Activated CD4-positive, alpha-beta memory T cell treated with anti-CD3 and anti-CD28 coated beads, Interleukin-2, amount 10 ng/mL, durations not matched to agents 7 days and 5 days (primary cell): Measurements from ENCODE around the gene TIMM23. TPM values are rescaled to one million over a fixed set of nuclear protein-coding genes. Genes with fewer than 3 reads are reported as not detected.
"Not testable (repeated sequence)": the region's sequence is repeated elsewhere in the genome, so short reads cannot be mapped to it uniquely, and the experiment has no call there.

Experiments used
- CTCF ChIA-PET: fragments of 350-600 bp; sonication (Branson Sonifier 250); formaldehyde crosslinking; loops from one replicate; lab custom pipeline; 2021; ENCODE audit warnings: antibody characterized with exemption, inconsistent platforms; lab: Charles Lee
- POLR2A ChIA-PET: fragments of 350-600 bp; sonication (Branson Sonifier 250); formaldehyde crosslinking; loops from one replicate; lab custom pipeline; 2021; ENCODE audit warnings: antibody characterized with exemption; lab: Charles Lee
- DNase-seq: peaks from one replicate; pipeline ENCODE4 v3.0.0-alpha.2; 2020
- H3K27ac Mint-ChIP-seq: one replicate; pipeline ENCODE4 v1.8.0; 2021; ENCODE audit warnings: mild to moderate bottlenecking, mixed read lengths
- H3K27me3 Mint-ChIP-seq: one replicate; pipeline ENCODE4 v1.8.0; 2021; ENCODE audit warnings: mixed read lengths
- H3K36me3 Mint-ChIP-seq: one replicate; pipeline ENCODE4 v1.8.0; 2021; ENCODE audit warnings: low read depth, mixed read lengths
- H3K4me1 Mint-ChIP-seq: one replicate; pipeline ENCODE4 v1.8.0; 2021; ENCODE audit warnings: mixed read lengths
- H3K4me3 Mint-ChIP-seq: one replicate; pipeline ENCODE4 v1.8.0; 2021; ENCODE audit warnings: mild to moderate bottlenecking, mixed read lengths
- H3K9me3 Mint-ChIP-seq: one replicate; pipeline ENCODE4 v1.8.0; 2021; ENCODE audit warnings: mixed read lengths
- total RNA-seq, 2 experiments: library from RNA; stranded (reverse); gene quantifications; one replicate each; pipeline ENCODE4 v1.2.3, GENCODE V29; 2021

TIMM23 gene
- total RNA-seq, 2 experiments from 2014 or later = 45.2 to 48.2 TPM

DNA sequence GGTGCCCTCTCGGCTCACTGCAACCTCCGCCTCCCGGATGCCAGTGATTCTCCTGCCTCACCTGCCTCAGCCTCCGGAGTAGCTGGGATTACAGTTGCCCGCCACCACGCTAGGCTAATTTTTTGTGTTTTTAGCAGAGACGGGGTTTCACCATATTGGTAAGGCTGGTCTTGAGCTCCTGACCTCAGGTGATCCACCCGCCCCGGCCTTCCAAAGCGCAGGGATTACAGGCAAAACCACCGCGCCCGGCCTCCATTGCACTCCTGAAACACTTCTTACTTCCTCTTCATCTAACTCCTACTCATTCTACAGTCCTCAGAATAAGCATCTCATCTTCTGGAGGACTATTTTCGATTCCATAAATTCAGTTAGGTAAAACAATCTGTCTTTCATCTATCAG, 1.3 kb upstream of the TIMM23 start:
- peaks cover 16% of the 10 kb centered on the region for H3K36me3 Mint-ChIP-seq
- H3K4me3 Mint-ChIP-seq = peak overlapping the region; percentile 97
- H3K27me3 Mint-ChIP-seq, H3K27ac Mint-ChIP-seq, POLR2A ChIA-PET, H3K9me3 Mint-ChIP-seq, DNase-seq, CTCF ChIA-PET: not testable (repeated sequence)
- peaks cover 35% of the 10 kb centered on the region for H3K4me1 Mint-ChIP-seq

DNA sequence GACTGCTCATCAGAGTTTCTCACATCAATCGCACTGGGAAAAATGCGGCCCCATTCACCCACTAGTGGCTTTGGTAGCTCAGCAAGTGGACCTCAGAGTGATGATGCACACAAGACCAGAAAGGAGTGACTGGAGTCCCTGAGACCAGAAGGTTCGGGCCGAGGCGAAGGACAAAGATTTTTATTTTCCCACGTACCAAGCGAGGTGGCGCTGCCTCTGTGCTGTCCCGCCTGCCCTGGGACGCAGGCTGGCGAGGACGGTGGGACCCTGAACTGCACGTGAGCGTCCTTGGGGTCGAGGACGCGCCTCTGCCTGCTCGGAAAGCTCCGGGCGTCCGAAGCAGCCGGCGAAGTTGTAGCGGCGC, 565 bp upstream of the TIMM23 start:
- peak; percentile 18 for DNase-seq
- CTCF ChIA-PET = interaction anchor here (1.3 kb wide), 1 partner anchor 29 kb away, joined by 3 read pairs; no protein-coding TSS in a partner anchor
- H3K27me3 Mint-ChIP-seq, POLR2A ChIA-PET, H3K9me3 Mint-ChIP-seq: not testable (repeated sequence)
- peak overlapping the region; percentile 97 for H3K4me3 Mint-ChIP-seq
- peaks cover 35% of the 10 kb centered on the region for H3K4me1 Mint-ChIP-seq
- peaks cover 18% of the 10 kb centered on the region for H3K36me3 Mint-ChIP-seq
- peak overlapping the region; percentile 85 for H3K27ac Mint-ChIP-seq

DNA sequence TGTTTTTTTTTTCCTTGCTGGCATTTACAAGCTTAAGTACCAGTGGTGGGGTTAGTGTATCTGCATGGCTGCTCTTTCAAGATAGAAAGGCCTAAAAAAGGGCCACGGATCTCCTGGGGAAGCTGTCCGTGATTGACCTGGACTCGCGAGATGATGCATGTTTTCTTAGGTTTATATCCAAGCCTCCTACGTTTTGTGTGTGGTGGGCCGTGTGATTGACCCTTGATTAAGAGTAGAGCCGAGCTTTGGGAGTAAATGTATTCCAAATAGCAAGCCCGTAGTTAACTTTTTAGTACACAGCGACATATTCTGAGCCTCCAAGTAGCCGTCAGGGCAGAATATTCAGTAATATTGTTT, 502 bp downstream of the TIMM23 start:
- peak overlapping the region; percentile 97 for H3K4me3 Mint-ChIP-seq
- H3K9me3 Mint-ChIP-seq, H3K27me3 Mint-ChIP-seq, DNase-seq: not testable (repeated sequence)
- ChIA-PET CTCF (interaction anchor here (1.1 to 1.3 kb wide), 2 partner anchors 28 to 56 kb away, joined by 3 to 4 read pairs; no protein-coding TSS in a partner anchor), POLR2A (interaction anchor here (1.1 kb wide), 1 partner anchor 29 kb away, joined by 3 read pairs; no protein-coding TSS in a partner anchor)
- peak overlapping the region; percentile 83 for H3K27ac Mint-ChIP-seq
- peaks cover 35% of the 10 kb centered on the region for H3K4me1 Mint-ChIP-seq
- peaks cover 18% of the 10 kb centered on the region for H3K36me3 Mint-ChIP-seq

DNA sequence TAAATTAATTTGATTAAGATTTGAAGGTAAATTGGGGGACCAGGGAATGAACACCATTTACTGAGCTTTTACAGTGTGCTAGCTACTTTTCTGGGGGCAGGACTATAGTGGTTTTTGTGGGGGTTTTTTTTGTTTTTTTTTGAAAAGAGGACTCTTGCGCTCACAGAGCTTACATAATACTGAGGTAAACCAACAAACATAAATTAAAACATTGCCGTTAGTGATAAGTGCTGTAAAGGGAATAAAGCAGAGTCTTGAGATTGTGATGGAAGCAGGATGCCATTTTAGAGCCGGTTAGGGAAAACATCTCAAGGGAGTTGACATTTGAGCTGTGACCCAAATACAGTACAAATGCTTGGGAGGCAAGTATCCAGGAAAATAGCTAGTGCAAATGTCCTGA, 1.8 kb downstream of the TIMM23 start:
- Mint-ChIP-seq H3K4me1 (peaks cover 35% of the 10 kb centered on the region), H3K4me3 (peak overlapping the region; percentile 50), H3K36me3 (peaks cover 18% of the 10 kb centered on the region)
- H3K27me3 Mint-ChIP-seq, CTCF ChIA-PET, DNase-seq, H3K27ac Mint-ChIP-seq, H3K9me3 Mint-ChIP-seq, POLR2A ChIA-PET: not testable (repeated sequence)

DNA sequence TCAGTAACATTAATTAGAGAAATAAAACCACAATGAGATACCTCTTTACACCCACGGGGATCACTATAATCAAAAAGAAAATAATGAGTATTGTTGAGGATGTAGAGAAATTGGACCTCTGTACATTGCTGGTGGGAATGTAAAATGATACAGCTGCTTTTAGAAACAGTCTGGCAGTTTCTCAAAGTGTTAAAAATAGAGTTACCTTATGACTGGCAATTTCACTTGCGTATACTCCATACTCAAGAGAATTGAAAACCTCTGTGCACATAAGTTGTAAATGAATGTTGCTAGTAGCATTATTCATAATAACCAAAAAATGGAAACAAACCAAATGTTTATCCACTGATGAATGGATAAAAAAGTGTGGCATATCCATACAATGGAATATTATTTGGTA, 6.3 kb downstream of the TIMM23 start:
- H3K27me3 Mint-ChIP-seq, H3K4me3 Mint-ChIP-seq, POLR2A ChIA-PET, H3K9me3 Mint-ChIP-seq, CTCF ChIA-PET, DNase-seq, H3K27ac Mint-ChIP-seq: not testable (repeated sequence)
- Mint-ChIP-seq H3K36me3 (peaks cover 14% of the 10 kb centered on the region), H3K4me1 (peaks cover 17% of the 10 kb centered on the region)

DNA sequence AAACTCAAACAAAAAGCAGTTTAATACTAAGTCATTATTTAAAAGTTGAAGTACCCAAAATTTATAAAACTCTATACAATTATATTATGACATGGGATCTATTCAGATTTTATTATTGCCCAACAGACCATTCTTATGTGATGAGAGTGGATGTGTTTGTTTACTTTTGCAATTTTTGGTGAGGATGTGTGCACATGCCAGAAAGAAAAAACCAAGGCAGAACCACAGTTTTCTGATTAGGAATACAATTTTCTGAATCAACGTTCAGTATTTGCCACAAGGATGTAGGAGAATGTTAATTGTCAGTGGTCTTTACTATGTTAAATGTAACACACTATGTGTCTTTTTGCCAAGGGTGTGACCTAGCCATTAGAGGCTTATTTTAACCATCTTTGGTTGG, 9.1 kb downstream of the TIMM23 start:
- H3K27me3 Mint-ChIP-seq, POLR2A ChIA-PET, H3K4me3 Mint-ChIP-seq, DNase-seq, H3K9me3 Mint-ChIP-seq, H3K27ac Mint-ChIP-seq, CTCF ChIA-PET, H3K4me1 Mint-ChIP-seq: not testable (repeated sequence)
- peaks cover 22% of the 10 kb centered on the region for H3K36me3 Mint-ChIP-seq

DNA sequence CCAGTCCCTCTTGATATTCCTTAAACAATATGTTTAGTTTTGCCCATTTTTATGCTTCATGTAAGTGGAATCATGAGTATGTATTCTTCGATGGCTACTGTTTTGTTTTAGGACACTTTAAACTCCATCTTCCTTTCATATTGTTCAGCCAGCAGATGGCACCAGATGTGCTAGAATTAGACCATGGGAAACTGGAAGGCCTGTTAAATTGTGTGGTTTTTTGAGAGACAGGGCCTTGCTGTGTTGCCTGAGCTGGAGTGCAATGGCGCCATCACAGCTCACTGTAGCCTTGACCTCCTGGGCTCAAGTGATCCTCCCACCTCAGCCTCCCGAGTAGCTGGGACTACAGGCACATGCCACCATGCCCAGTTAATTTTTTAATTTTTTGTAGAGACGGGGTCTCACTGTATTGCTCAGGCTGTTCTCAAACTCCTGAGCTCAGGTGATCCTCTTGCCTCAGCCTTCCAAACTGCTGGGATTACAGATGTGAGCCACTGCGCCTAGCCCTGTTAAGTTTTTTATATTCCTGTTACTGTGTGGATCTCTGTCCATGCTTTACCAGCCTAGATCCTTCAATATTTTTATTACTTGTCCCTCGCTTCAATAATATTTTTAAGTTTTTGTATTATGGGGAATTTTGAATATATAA, 11.4 kb downstream of the TIMM23 start:
- peaks cover 28% of the 10 kb centered on the region for H3K36me3 Mint-ChIP-seq
- H3K4me1 Mint-ChIP-seq, CTCF ChIA-PET, H3K4me3 Mint-ChIP-seq, POLR2A ChIA-PET, H3K9me3 Mint-ChIP-seq, H3K27me3 Mint-ChIP-seq, H3K27ac Mint-ChIP-seq: not testable (repeated sequence)
- peak; percentile 48 for DNase-seq

DNA sequence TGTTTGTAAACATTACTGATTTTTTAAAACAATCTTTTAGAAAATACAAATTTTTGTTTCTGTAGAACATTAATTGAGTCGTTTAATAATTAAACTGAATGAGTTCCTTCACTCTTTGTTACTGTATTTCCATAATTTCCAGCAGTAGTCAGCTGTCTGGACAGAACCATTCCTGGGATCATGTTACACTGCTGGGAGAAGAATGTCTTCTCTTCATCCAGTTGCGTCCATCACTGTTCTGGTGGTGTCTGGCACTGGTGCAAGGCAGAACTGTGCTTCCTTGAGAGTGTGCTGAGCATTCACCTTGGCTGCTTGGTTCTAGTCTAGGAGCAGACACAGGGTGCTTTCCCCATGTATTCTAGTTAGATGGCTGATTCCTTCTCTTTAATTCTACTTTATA, 12.2 kb downstream of the TIMM23 start:
- POLR2A ChIA-PET, H3K4me3 Mint-ChIP-seq, H3K27me3 Mint-ChIP-seq, H3K27ac Mint-ChIP-seq, CTCF ChIA-PET, DNase-seq, H3K4me1 Mint-ChIP-seq, H3K9me3 Mint-ChIP-seq: not testable (repeated sequence)
- H3K36me3 Mint-ChIP-seq = peaks cover 33% of the 10 kb centered on the region

GRCh38 chr10:45985590-45985989, 13.3 kb downstream of the TIMM23 start:
- peaks cover 35% of the 10 kb centered on the region for H3K36me3 Mint-ChIP-seq
- POLR2A ChIA-PET, CTCF ChIA-PET, H3K4me1 Mint-ChIP-seq, DNase-seq, H3K27ac Mint-ChIP-seq, H3K9me3 Mint-ChIP-seq, H3K27me3 Mint-ChIP-seq, H3K4me3 Mint-ChIP-seq: not testable (repeated sequence)

GRCh38 chr10:45997557-45997956, 25.3 kb downstream of the TIMM23 start:
- H3K27me3 Mint-ChIP-seq = no peaks in the 10 kb centered on the region
- H3K36me3 Mint-ChIP-seq = peaks cover 62% of the 10 kb centered on the region
- H3K4me3 Mint-ChIP-seq = no peak overlapping the region
- POLR2A ChIA-PET = no interaction called here
- CTCF ChIA-PET = no interaction called here
- DNase-seq = no peak
- no peaks in the 10 kb centered on the region for H3K4me1 Mint-ChIP-seq
- H3K9me3 Mint-ChIP-seq = no peaks in the 10 kb centered on the region
- H3K27ac Mint-ChIP-seq = no peak overlapping the region

DNA sequence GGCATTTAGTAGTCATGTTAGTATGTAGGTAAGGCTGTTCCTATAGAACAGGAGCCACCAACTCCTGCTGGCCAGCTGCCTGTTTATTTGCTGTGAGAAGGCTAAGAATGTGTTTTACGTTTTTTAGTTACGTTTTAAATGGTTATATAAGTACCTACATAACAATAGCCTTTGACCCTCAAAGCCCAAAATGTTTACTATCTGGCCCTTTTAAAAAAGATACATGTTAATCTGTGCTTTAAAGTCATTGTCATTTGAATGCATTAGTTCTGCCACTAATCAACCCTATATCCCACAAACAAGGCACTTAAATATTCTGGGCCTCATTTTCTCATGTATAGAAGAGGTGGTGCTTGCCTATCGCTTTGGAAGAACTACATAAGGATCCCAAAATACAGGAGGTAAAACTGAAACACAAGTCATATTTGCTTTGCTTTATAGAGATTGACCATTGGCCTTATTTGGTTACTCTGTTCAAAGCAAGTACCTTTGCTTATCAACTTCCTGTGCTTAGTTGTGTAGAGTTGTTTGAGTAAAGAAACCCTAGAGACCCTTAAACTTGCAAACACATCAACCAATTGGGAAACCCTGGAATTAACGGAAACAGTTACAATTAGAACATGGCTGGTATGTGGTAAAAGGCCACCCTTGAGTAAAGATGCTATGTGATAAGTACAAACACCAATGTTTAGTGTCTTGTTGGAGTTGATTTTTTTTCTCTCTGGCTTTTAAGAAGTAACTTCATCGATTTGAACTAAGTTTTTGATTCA, 25.9 kb downstream of the TIMM23 start:
- Mint-ChIP-seq H3K27me3 (no peaks in the 10 kb centered on the region), H3K4me1 (no peaks in the 10 kb centered on the region), H3K9me3 (no peaks in the 10 kb centered on the region), H3K36me3 (peaks cover 59% of the 10 kb centered on the region), H3K4me3 (no peak overlapping the region), H3K27ac (no peak overlapping the region)
- no peak for DNase-seq
- POLR2A ChIA-PET = no interaction called here
- CTCF ChIA-PET = no interaction called here

GRCh38 chr10:45999955-46000354, 27.7 kb downstream of the TIMM23 start:
- CTCF ChIA-PET = interaction anchor here (1.0 kb wide), 1 partner anchor 27 kb away, joined by 3 read pairs; the partner anchor contains the start of gene TIMM23
- H3K27me3 Mint-ChIP-seq, H3K9me3 Mint-ChIP-seq, POLR2A ChIA-PET, H3K4me1 Mint-ChIP-seq, H3K4me3 Mint-ChIP-seq, H3K27ac Mint-ChIP-seq, DNase-seq: not testable (repeated sequence)
- peaks cover 55% of the 10 kb centered on the region for H3K36me3 Mint-ChIP-seq

DNA sequence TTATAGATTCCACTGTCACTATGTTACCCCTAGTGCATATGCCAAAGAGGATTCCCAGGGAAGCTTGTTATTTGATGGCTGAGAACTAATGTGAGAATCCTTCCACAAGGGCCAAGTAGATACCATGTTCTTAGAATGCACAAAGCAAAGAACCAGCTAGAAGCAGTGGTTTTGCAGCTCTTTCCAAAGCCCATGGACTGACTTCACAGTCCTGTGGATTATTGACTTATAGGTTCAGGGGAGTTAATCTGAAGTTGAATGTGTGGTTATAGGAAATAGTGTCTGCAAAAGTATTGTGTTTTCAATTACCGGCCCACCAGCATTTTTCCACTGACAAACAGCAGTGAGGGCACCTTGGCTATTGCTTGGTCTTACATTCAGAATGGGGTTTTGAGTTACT, 28.2 kb downstream of the TIMM23 start:
- POLR2A ChIA-PET = no interaction called here
- Mint-ChIP-seq H3K27ac (no peak overlapping the region), H3K27me3 (no peaks in the 10 kb centered on the region), H3K36me3 (peaks cover 59% of the 10 kb centered on the region), H3K4me3 (no peak overlapping the region), H3K4me1 (no peaks in the 10 kb centered on the region), H3K9me3 (no peaks in the 10 kb centered on the region)
- no peak for DNase-seq
- CTCF ChIA-PET = interaction anchor here (1.0 kb wide), 1 partner anchor 28 kb away, joined by 3 read pairs; the partner anchor contains the start of gene TIMM23
